HG03565 (cell line): ENCODE results near the gene CDCA4.

Source experiments
- ATAC-seq: cut with Tn5 transposase; IDR thresholded peaks from one replicate; pipeline ENCODE4 v1.9.1; 2021; ENCODE audit warnings: mild to moderate bottlenecking, moderate library complexity; ENCODE audit not compliant: unreplicated experiment

Gene CDCA4

DNA sequence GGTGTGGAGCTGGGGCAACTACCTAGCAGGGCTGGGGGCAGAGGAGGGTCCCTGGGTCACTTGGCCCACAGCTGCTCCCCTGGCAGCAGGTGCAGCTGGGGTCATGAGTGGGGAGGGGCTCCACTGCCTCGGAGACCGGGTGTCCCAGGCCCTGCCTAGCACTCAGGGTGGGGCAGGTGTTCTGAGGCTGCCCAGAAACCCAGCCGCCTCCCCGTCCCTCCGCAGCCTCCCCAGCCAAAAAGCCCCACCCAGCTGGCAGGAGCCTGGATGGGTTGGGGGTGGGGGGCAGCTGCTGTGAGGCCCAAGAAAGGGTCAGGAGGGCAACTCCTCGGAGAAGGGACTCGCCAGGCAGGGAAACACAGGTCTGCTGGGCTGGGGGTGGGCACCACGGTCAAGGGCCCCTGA is 53.9 kb downstream of the CDCA4 start:
- no peak for ATAC-seq

DNA sequence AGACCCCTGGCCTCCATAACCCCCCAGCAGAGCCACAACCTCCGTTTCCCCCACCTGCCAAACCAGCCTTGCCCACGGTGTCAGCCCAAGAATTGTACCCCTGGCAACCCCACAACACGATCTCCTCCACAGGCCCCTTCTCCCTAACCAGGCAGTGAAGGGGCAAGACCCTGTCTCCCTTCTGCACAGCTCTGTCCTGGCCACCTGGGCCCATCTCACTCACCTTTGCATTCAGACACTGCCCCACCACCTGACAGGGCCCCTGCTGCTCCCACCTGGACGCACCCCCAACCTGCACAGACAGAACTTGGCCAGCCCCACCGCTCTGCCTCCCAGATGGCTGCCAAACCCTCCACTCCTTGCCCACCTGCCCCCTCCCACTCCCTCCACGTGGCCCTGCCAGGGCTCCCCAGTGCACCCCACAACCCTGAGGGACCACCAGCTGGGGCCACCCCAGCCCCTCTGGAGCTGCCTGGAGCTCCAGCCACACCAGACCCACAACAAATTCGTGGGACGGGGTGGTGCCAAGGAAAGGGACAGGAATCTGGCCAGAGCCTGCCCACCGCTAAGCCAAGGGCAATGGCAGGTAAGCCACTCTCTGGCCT is 54.5 kb downstream of the CDCA4 start:
- no peak for ATAC-seq

DNA sequence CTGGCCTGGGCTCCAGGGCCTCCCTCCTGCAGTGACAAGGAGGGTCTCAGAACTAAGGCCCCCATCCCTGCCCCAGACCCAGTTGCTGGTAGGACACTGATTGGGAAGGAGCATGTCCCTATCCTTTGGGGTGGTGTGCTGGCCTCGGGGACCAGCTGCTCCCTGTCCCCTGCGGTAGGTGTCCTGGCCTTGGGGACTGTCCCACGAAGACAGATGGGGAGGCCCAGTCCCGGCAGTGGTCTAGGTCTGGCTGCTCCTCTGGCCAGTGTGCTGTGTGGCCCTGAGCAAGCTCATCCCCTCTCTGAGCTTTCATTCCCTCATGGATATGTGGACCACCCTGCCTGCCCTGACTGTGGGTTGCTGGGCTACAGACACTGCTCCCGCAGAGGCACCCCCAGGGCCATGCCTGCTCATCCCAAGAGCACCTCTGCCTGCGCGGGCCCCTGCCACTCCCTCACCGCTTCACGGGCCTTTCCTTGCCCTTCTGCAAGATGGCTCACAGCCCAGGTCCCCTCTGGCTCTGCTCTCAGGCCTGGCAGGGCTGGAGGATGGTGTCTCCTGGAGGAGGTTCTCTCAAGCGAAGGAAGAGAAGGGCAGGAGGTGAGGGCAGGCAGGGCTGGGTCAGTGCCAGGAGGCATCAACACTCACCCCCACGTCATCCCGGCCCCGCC is 55.2 kb downstream of the CDCA4 start:
- no peak for ATAC-seq

DNA sequence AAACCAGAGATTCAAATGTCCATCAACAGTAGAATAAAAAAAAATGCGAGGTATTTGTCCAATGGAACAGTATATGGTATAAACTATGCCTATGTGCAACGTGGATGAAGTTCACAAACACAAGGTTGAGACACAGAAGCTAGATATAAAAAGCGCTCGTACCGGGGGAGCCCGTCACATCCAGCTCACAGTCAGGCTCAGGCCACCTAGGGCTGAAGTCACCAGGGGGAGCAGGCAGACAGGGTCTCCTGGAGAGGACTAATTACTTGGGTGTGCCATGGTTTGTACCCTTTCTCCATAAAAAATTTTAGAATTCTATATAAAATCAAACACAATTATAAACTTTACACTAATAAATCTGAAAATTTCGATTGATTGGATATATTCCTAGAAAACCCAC is 56.3 kb downstream of the CDCA4 start:
- ATAC-seq: no peak
